Measurements from ENCODE around the gene MPRIP. TPM values are rescaled to one million over a fixed set of nuclear protein-coding genes. Genes with fewer than 3 reads are reported as not detected.

Gene MPRIP
- total RNA-seq, 1 donor from 2014 or later, result 102 TPM

DNA sequence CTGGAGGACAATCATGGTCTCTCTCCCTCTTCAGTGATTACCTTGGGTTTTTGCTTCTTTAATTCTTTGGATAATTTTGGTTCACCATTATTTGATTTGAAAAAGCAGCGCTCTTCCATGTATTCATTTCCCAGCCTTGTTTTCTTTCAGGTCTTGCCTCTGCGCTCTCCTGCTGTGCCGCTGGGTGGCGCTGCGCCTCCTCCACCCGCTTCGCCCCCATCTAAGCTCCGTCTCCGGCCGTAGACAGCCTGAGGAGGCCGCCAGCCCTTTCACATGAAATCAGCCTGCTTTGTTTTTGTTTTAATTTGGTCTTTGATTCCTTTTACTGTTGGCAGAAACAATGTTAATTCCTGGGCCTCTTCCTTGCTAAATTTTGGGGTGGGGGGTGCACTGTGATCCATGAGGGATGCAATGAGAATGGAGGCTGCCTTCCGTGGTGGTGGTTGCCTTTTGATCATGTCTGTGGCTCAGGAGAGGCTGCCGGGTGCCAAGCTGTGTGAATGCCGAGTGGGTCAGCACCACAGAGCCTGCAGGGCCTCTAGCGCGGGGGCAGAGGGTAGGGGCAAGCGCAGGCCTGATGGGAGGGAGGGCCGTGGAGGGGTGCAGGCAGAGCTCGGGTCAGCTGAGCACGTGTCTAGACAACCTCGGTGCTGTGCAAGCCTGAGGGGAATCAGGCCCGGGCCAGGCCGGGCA, 99.7 kb downstream of the MPRIP start:
- TF ChIP-seq, protein P1, sequence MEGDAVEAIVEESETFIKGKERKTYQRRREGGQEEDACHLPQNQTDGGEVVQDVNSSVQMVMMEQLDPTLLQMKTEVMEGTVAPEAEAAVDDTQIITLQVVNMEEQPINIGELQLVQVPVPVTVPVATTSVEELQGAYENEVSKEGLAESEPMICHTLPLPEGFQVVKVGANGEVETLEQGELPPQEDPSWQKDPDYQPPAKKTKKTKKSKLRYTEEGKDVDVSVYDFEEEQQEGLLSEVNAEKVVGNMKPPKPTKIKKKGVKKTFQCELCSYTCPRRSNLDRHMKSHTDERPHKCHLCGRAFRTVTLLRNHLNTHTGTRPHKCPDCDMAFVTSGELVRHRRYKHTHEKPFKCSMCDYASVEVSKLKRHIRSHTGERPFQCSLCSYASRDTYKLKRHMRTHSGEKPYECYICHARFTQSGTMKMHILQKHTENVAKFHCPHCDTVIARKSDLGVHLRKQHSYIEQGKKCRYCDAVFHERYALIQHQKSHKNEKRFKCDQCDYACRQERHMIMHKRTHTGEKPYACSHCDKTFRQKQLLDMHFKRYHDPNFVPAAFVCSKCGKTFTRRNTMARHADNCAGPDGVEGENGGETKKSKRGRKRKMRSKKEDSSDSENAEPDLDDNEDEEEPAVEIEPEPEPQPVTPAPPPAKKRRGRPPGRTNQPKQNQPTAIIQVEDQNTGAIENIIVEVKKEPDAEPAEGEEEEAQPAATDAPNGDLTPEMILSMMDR (conservative IDR thresholded peaks at IDR 0.05; ENCODE audit: low read depth, low read length), result peak; percentile 86
- no peak overlapping the region for H3K4me3 ChIP-seq (ENCODE audit: low read depth, low read length)
- DNase-seq (ENCODE audit: low read depth), result no peak

DNA sequence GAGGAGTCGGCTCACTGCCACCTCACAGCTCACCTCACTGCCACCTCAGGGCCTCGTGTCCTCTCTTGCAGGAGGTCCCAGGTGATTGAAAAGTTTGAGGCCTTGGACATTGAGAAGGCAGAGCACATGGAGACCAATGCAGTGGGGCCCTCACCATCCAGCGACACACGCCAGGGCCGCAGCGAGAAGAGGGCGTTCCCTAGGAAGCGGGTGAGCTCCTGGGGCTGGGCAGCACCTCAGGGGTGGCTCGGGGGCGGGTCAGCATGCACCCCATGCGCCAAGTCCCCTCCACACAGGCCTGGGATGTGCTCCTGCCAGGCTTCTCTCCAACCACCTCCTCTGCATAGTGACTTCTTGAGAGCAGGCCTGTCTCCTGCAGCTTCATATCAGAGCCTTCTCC, 100.3 kb downstream of the MPRIP start:
- DNase-seq (ENCODE audit: low read depth), result no peak
- TF ChIP-seq, protein P1 (conservative IDR thresholded peaks at IDR 0.05; ENCODE audit: low read depth, low read length), result no peak
- no peak overlapping the region for H3K4me3 ChIP-seq (ENCODE audit: low read depth, low read length)

DNA sequence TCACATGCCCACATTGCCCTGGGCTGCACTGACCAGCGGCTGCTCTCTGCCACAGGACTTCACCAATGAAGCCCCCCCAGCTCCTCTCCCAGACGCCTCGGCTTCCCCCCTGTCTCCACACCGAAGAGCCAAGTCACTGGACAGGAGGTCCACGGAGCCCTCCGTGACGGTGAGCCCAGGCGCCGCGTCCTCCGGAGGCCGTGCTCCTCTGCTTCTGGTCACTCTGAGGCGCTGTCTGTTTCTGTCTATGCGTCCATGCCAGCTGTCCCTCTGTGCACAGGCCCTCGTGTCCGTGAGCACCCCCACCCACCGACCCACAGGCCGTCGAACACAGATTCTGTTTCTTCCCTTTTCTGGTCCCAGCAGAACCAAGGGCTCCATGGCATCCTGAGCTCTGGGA, 101.2 kb downstream of the MPRIP start:
- DNase-seq (ENCODE audit: low read depth), result no peak
- TF ChIP-seq, protein P1 (conservative IDR thresholded peaks at IDR 0.05; ENCODE audit: low read depth, low read length), result no peak
- H3K4me3 ChIP-seq (ENCODE audit: low read depth, low read length), result no peak overlapping the region

DNA sequence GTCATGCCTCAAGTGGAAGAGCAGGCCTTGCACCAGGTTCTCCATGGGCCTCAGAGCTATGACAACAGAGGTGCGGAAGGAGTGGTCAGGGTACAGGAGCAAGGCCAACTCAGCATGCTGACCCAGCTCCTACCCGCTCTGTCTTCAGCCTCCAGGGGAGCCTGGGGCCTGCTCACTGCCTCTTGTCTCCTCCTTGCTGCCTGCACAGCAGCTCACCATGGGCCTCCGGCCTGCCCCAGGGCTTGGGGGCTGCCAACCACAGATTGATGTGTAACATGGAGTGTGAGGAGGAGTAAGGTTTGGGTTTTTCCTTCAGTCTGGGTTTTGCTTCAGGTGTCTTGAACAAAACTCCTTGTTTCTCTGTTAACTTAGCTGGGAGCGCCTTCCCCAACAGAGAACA, 101.8 kb downstream of the MPRIP start:
- DNase-seq (ENCODE audit: low read depth), result no peak
- TF ChIP-seq, protein P1 (conservative IDR thresholded peaks at IDR 0.05; ENCODE audit: low read depth, low read length), result no peak
- no peak overlapping the region for H3K4me3 ChIP-seq (ENCODE audit: low read depth, low read length)

DNA sequence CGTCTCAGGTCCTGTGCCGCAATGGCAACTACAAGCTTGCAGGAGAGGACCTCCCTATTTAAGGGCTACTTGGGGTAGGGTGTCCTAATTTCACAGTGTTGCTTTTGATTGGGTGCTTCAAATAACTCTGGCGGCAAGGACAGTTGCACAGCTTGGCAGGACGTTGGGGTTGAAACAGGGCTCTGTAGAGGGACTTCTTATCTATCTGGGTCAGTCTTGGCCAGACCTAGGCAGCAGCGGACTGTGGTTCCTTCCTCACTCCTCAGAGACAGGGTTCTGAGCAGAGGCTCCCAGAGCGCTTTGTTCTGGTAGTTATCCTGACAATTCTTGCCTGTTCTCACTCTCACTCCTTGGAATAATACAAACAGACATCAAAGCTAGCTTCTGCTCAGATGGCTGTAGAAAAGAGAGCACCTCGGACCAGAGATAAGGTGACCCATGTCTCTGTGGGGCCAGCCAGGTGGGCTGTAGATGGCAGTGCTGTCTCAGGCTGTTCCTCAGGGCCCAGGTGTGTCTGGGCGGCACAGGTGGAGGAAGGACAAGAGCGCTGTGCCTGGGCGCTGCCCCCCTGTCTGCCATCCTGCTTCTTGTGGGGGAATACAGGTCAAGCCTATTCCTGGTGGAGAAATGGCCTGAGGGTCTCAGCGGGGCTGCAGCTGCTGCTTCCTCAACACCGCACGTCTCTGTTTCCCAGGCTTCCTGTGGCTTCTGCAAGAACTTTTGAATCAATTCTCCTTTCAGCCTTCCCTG, 102.8 kb downstream of the MPRIP start:
- DNase-seq (ENCODE audit: low read depth), result no peak
- H3K4me3 ChIP-seq (ENCODE audit: low read depth, low read length), result no peak overlapping the region
- TF ChIP-seq, protein P1 (conservative IDR thresholded peaks at IDR 0.05; ENCODE audit: low read depth, low read length), result no peak

DNA sequence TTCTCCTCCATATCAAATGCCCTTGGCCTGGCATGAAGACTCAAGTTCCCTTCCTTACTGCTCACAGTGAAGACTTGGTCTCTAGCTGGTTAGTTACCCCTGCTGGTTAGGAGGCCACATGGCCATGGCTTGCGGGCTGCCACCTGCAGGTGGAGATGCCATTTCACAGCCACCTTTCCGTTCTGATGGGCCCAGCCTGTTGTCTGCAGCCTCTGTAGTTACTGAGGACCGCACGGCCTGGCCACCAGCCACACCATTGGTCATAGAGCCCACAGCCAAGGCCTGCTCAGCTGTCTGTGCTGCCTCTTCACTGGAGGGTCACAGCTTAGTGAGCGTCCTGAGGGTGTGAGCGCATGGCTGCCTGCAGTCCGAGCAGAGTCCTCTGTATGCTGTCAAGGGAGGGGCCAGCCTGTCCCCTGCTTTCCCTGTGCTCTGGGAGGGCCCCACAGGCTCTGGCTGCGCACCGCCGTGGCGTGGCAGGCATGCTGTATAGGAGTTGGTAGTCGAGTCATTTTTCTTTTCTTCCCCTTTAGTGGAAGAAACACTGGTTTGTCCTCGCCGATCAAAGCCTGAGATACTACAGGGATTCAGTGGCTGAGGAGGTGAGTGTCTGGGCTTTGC, 104.6 kb downstream of the MPRIP start:
- DNase-seq (ENCODE audit: low read depth), result no peak
- TF ChIP-seq, protein P1 (conservative IDR thresholded peaks at IDR 0.05; ENCODE audit: low read depth, low read length), result peak; percentile 41
- no peak overlapping the region for H3K4me3 ChIP-seq (ENCODE audit: low read depth, low read length)

Measured in epithelial cell of proximal tubule (primary cell).